Heart left ventricle (tissue), 13 donors: ENCODE results near the gene SLC25A13.

Experiments
- CTCF ChIP-seq, 12 donors: fragments of 200-600 bp; sonication (generic) in 4 of 12; IDR thresholded peaks; one replicate each; pipeline versions ENCODE4 v1.5.0 to v1.8.0; 2018 to 2022; ENCODE audit warnings: antibody characterized with exemption in 12 of 12, mild to moderate bottlenecking in 5 of 12
- POLR2A ChIP-seq, 2 donors: fragments of 450-650 bp; IDR thresholded peaks; one replicate each; pipeline ENCODE4 v1.6.1; 2017; ENCODE audit warnings: antibody characterized with exemption in 2 of 2, mild to moderate bottlenecking in 2 of 2, moderate library complexity in 2 of 2
- donor health status: ischemic (EF 13 %, LVEDD 7.1; RV severe dilation, severe dysfunction).
- donor health status: DM: no; HTN: yes; CAD: no.
- donor health status: DM: no; HTN: no; CAD: no.
- donor health status: ischemic (EF 25% LVEDD 6.9; RV normal size, moderate dysfunction).
- donor health status: ischemic (EF 25% LVEDD 5.7; RV mildly dilated, moderate dysfunction).
- donor health status: ischemic (EF 35%, LVEDD 5.7; RV mildly dilated, moderate dysfunction).
- donor health status: nonischemic (EF 11% LVEDD 7.7; RV severe dilation, severe dysfunction).
- donor health status: DM: yes; HTN: yes; CAD: no.
- donor health status: PGD.
- donor health status: ischemic (EF 29% LVEDD 5.4; RV normal size, mild dysfunction).
- donor health status: nonischemic (EF 23%, LVEDD 6.1; RV moderate dilation, normal function).

- TF ChIP-seq POLR2A (IDR thresholded peaks at IDR 0.05) (no peak), CTCF (IDR thresholded peaks at IDR 0.05) (no peak)
These were observed 52.5 kb downstream of the SLC25A13 start for GRCh38 chr7:96269246-96269994.
